Measurements from ENCODE around the gene CENPX.

DNA sequence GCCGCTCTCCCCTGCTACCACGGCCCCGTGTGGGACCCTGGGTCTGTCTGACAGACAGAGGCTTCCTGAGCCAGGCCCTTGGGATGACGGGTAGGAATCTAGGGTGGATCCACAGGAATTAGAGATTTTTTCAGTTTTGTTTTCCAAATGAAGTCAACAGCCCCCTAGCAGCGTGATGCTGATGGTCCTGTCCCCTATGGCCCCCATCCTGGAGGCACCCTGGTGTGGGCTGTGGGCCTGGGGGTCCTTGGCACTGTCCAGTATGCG is 15.5 kb downstream of the CENPX start:
- TF ChIP-seq CTCF (IDR thresholded peaks at IDR 0.05; ENCODE audit: low read depth, low read length) (no peak), EZH2phosphoT487 (IDR thresholded peaks at IDR 0.05; ENCODE audit: low read depth) (no peak)

Measured in OCI-LY3 (cell line).